HG03108 (cell line): Measurements from ENCODE around the gene MBOAT1.
"Not testable (repeated sequence)": the region's sequence is repeated elsewhere in the genome, so short reads cannot be mapped to it uniquely, and the experiment has no call there.

Source experiments
- ATAC-seq: cut with Tn5 transposase; IDR thresholded peaks from one replicate; pipeline ENCODE4 v1.9.1; 2021; ENCODE audit warnings: moderate library complexity; ENCODE audit not compliant: unreplicated experiment

MBOAT1 gene

DNA sequence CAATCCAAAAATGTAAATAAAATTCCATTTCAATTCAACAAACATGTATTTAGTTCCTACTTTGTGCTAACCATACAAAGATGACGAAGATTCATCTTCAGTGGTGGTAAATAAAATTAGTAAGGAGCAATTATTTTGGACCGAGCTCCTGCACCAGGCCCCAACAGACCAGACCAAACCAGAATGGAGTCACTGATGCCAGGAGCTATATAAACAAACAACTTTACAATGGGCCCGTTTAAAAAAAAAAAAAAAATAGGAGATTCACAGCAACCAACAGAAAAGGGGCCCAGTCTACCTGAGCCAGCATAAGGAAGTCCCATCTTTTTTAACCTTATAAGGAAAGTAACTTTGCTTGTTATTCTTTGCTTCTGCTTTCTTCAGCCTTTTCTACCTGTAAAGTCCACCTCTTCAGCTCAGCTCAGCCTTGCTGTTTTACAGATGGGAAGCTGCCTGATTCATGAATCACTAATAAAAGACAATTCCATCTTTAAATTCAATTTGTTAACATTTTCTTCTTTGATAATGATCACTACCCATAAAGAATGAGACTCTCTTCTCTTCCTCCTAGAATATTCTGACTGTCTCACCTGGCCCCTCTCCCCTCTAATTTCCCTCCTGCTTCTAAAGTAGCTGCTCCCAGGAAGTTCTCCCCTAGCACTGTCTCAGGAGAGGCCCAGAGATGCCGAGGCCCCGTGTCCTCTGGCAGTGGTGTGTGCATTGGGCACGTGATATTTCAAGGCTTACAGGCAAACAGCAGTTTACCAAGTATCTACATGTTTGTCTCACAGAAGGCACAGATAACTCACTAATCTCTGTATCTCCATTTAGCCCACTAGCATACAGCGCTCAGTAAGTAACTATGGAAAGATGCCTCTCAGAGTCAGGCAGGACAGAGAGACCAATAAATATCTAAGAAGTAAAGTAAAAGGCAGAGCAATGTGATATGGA lies 8.4 kb downstream of the MBOAT1 start:
- no peak for ATAC-seq

DNA sequence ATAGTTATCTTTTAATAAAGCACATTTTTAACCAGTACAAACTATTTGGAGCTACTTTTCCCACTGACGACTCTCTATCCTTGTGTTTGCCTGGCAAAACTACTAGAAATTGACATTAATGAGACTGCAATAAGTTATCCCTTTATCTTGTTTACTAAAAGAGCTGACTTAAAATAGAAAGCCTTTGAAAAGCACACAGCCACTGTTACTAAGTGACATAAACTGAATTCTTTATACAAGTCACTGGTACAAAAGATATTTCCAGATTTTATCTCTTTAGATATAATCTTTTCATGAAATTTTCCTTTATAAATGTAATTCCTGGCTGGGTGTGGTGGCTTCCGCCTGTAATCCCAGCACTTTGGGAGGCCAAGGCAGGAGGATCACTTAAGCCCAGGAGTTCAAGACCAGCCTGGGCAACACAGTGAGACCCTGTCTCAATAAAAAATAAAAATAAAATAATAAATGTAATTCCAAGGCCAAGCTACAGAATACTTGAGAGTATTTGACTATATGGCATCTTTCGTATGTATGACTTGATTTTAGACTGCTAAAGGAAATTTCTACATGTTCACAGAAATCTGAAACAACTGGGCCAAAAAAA lies 9.5 kb downstream of the MBOAT1 start:
- no peak for ATAC-seq

DNA sequence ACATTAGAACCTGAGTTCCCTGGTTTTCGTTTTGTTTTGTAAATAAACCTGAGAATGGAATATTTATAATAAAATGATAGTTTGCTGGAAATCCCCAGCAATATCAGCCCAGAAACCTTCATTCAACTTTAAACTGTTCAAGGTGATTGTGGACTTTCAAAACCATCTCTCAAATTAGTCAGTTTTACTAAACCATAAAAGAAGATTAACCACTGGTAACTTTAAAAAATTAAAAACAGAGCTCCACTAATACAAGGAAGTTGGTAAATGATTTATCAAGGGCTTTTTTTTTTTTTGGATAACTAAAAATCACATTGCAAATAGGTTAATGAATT lies 10.0 kb downstream of the MBOAT1 start:
- ATAC-seq = peak; percentile 24

DNA sequence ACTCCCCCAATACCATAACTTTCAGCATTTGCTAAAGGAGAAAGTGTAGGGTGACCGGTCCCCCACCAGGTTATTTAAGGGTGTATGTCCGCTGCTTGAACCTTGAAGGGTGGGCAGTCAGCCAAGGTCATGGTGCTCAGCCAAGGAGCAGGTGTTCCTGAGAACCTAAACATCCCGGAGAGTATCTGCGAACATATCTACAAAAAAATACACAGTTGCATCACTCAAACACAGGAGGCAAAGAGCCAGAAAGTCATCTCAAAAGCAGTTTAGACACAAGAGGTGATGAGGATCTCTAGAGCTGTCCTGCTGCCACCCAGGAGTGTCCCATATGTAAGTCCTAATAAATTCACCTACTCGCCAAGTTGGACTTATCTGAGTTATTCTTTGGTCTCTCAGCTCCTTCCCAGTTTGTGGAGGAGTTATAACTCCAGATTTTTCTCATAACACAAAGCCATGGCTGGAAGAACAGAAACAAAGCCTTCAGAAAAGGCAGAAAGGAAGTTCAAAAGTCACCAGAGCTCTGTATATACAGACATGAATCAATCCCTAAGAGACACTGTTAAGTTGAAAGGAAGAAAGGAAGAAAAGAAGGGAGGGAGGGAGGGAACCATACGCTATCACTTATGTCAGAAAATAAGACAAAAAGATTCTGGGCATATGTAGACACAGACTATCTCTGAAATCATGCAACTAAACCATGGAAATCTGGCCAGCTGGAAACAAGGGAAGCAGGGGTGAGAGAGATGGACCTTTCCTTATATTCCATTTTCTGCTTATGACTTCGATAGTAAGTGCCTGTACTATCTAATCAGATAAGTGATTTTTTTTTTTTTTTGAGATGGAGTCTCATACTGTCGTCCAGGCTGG lies 11.3 kb downstream of the MBOAT1 start:
- ATAC-seq = no peak

DNA sequence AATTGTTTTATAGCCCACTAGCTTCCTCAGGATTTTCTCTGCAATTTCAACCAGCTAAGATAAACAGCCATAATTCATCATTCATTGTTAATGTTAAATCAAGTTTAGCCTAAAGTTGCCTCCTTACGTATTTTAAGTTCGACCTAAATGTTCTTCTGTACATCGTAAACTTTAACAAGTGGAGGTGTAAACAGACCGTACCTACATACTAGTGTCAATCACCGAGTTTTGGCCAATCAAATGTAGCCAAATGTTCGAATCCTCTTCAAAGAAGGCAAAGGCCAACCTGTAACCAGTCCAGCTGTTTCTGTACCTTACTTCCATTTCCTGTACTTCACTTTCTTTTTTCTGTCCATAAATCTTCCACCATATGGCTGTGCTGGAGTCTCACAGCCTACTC lies 13.5 kb downstream of the MBOAT1 start:
- ATAC-seq = no peak

DNA sequence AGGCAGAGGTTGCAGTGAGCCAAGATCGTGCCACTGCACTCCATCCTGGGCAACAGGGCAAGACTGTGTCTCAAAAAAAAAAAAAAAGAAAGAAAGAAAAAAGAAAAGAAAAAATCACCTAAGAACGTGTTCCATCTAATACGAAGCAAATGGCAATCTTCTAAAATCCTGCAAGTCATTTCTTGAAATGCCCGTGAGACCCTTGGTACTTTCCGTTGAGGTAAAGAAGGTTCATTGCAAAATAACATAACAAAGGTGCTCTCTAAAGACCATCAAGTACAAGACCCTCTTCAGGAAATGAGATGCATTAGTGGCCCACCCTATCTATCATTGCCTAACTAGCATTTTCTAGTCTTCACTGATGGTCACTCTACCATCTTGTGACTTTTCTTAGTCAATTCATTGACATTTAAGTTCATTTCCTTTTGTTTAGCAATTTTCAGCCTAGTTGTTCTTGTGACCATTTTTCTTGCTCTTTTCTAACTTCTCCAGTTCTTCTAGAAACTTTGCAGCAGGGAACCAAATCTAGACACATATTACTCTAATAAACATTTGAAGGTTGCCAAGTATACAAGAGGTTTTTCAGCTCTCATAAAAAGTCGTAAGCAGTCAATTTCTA lies 14.0 kb downstream of the MBOAT1 start:
- ATAC-seq = no peak

DNA sequence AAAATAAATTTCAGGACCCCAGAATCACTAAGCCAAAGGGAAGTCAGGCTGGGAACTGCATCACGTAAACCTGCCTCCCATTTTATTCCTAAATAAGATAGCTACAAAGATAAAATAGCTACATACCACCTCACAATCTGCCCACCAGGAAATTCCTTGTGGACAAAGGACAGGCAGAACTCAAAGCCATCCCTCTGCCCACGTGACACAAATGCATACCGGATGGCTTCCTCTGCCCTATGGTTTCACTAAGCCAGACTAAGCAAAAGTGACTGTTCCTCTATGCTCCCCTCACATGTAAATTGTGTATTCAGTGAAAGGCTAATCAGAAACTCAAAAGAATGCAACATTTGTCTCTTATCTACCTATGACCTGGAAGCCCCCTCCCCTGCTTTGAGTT lies 15.0 kb downstream of the MBOAT1 start:
- no peak for ATAC-seq

DNA sequence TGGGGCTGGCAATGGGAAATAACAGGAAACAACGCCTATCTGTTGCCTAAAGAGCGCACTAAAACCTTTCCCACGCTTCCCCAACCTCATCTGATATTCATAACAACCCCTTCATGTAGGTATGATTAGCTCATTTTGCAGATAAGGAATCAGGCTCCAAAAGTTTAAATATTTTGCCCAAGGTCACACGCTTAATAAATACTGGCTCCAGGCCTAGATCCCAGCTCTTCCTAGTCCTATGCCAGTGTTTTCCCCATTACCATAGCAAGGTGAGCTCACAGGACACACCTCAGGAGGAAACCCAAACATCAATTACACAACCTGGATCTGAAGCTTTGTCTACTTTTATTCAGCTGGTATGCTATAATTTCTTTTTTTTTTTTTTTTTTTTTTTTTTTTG lies 19.6 kb downstream of the MBOAT1 start:
- no peak for ATAC-seq

DNA sequence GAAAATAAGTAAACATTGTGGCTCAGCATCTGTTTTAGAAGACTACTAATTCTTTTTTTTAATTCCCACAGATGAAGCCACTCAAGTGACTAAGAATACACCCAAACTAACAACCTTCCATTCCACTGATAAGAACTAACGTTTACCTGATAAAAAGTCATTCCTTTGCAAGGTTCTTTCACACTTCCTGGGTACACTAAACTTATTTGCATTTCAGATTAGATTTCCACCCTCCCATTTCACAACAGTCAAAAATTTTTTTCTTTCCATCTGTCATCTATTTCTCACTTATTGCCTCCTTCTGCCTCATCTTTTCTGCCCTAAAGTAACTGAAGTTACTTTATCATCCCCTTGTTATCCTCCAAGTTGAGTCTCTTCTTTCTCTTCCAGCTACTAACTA lies 20.3 kb downstream of the MBOAT1 start:
- no peak for ATAC-seq

DNA sequence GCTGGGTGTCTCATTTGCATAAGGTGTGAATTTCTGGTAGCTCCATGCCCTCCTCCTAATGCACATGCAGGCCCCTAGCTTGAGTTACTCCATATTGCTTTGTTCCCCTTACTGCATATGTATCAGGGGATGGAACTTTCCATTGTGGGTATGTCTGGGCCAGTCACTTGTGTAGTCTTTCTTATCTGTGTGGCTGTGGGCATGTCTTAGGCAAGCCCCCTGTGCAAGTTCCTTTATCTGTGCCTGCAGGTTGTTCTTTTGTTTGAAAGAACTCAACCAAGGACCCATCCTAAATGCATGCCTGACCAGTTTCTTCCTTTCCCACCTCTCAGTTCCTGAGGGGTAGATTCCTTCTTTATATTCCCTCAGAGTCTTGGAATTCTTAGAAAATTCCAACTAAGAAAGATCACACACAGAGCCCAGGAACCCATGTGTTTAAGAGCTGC lies 23.6 kb downstream of the MBOAT1 start:
- ATAC-seq = no peak

DNA sequence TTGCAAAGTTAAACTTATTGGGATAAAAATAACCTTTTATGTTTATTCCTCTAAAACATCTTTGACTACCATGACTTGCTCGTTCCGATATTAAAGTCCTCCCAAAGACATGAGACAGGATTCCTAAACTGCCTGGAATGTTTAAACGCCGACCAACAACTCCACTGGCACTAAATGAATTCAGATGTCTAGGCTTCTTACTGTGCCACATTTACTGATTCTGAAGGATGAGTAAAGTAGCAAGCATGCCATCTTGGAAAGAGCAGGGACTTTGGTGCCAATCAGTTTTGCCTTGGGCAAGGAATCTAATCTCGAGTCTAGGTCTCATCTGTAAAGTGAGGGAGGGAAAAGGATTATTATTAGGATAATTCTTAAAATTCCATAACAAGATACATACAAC lies 25.3 kb downstream of the MBOAT1 start:
- no peak for ATAC-seq

DNA sequence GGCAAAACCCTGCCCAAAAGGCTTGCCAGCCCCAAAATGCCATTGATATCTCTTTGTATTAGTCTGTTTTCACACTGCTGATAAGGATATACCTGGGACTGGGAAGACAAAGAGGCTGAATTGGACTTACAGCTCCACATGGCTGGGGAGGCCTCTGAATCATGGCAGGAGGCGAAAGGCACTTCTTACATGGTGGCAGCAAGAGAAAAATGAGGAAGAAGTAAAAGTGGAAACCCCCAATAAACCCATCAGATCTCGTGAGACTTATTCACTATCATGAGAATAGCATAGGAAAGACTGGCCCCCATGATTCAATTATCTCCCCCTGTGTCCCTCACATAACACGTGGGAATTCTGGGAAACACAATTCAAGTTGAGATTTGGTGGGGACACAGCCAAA lies 28.6 kb downstream of the MBOAT1 start:
- ATAC-seq = no peak

DNA sequence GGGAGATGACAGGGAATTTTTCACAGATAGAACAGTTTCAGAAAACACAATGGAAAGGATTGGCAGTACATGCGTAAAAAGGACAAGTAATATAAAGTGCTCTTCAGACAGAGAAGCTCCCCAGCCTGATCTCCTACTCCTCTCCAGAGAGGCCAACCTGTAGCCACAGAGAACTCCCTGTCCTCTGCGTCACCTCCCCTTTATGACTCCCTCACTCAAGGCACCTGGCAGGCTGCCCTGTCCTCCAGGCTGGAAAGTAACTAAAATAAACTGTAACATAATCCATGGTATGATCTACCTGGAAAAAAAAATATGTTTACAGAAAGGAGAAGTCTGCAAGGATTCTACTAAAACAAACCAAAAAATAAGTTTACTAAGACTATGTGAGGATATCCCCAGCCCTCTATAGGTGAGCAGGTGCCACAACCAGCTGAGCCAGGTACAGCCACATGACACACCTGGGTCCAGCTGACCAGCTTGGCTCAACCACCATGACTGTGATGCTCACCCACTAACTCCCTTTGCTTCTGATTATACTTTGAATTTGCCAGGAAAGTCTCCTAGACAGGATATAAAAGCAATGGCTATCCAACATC lies 29.2 kb downstream of the MBOAT1 start:
- no peak for ATAC-seq

DNA sequence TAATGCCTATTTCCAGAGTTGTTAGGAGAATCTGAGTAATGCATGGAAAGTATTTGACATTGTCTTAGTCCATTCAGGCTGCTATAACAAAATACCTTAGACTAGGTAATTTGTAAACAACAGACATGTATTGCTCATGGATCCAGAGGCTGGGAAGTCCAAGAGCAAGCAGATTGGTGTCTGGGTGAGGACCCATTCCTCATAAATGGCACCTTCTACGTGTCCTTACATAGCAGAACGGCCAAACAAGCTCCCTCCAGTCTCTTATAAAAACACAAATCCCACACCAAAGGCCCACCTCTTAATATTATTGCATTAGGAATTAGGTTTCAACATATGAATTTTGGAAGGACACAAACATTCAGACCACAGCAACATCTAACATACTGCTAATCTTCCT lies 30.2 kb downstream of the MBOAT1 start:
- no peak for ATAC-seq

DNA sequence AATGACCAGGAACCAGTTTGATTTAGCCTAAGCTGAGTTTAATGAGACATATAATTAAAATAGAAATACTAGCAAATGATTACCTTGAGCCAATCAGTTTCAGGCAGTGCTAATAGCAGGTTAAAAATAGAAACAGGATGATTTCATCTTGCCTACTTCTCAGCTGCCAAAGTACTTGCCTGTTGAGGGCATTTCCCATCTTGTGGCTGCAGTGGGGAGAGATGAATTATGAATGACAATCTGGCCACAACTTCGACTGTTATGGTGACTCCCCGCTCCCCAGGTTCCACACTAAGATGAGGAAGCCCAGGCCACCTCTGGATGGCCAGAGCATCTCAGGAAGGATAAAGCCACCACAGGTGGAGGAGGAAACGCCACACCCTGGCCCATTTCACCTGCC lies 31.3 kb downstream of the MBOAT1 start:
- ATAC-seq = peak; percentile 64

DNA sequence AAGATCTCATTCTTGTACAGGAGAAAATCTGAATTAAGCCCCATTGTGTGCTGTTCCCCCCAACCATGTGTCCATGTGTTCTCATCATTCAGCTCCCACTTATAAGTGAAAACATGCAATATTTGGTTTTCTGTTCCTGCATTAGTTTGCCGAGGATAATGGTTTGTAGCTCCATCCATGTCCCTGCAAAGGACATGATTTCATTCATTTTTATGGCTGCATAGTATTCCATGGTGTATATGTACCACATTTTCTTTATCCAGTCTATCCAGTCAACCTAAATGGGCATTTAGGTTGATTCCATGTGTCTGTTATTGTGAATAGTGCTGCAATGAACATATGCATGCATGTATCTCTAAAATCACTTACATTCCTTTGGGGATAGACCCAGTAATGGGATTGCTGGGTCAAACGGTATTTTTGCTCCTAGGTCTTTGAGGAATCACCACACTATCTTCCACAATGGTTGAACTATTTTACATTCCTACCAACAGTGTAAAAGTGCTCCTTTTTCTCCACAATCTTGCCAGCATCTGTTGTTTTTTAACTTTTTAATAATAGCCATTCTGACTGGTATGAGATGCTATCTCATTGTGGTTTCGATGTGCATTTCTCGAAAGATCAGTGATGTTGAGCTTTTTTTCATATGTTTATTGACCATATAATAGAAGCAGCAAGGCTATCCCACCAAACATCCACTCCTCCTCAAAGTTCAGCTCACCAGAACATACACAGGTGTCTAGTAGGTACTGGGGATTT lies 32.8 kb downstream of the MBOAT1 start:
- ATAC-seq = not testable (repeated sequence)

DNA sequence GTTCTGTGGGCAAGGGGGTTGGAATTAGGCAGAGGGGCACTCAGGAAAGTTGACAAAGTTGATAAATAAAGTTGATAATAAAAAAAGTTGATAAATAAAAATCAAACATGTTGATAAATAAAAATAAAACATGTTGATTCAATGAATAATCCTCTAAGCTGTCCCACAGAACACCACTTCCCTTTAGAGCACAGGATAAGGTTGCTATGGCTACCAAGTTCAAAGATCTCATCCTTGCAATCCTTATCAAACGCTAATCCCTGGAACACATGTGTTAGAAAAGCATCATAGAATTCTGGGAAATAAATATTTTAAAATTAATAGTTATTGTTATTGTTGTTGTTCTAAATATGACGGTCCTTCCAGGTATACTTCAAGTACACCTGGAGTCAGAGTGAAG lies 33.9 kb downstream of the MBOAT1 start:
- ATAC-seq = no peak

DNA sequence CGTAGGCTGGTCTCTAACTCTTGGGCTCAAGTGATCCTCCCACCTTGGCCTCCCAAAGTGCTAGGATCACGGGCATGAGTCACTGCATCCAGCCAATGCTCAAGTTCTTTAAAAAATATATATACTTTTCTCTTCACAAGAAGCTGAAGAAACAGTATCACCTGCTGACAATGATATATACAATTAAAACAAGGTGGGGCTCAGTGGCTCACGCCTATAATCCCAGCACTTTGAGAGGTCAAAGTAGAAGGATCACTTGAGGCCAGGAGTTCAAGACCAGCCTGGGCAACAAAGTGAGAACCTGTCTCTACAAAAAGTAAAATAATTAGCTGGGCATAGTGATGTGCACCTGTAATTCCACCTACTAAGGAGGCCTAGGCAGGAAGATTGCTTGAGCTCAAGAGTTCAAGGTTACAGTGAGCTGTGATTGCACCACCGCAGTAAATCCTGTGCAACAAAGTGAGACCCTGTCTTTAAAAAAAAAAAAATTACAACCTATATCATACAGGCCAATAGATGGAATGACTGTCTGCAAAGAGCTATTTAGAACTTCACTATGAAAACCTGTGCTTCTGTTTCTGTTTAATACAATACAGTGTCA lies 36.4 kb downstream of the MBOAT1 start:
- ATAC-seq = no peak
